Liver (tissue), 9 donors: ENCODE data around the gene TADA2A. TPM values are rescaled to one million over a fixed set of nuclear protein-coding genes. Genes with fewer than 3 reads are reported as not detected.

Experiments used
- DNase-seq: peaks from one replicate; pipeline ENCODE4 v3.0.0-alpha.2; 2017; ENCODE audit warnings: low spot score
- H3K27ac ChIP-seq, 2 donors: one replicate each; pipeline ENCODE4 v1.7.0; 2013; ENCODE audit warnings: inconsistent platforms in 2 of 2, low read length in 2 of 2, control low read depth in 1 of 2, low read depth in 1 of 2, mild to moderate bottlenecking in 1 of 2
- H3K27me3 ChIP-seq, 4 donors: one replicate each; pipeline versions ENCODE4 v1.6.1 to v1.7.0; 2013; ENCODE audit warnings: low read length in 3 of 4, inconsistent platforms in 1 of 4, mild to moderate bottlenecking in 1 of 4, moderate library complexity in 1 of 4; ENCODE audit not compliant: control insufficient read depth in 4 of 4, insufficient read depth in 4 of 4
- H3K36me3 ChIP-seq, 4 donors: one replicate each; pipeline versions ENCODE4 v1.6.1 to v1.7.0; 2013; ENCODE audit warnings: low read length in 3 of 4, mild to moderate bottlenecking in 3 of 4, low read depth in 1 of 4, moderate library complexity in 1 of 4; ENCODE audit not compliant: control insufficient read depth in 4 of 4, insufficient read depth in 3 of 4
- H3K4me1 ChIP-seq, 4 donors: one replicate each; pipeline versions ENCODE4 v1.6.1 to v1.7.0; 2013; ENCODE audit warnings: low read length in 3 of 4, mild to moderate bottlenecking in 3 of 4, moderate library complexity in 1 of 4; ENCODE audit not compliant: control insufficient read depth in 4 of 4, insufficient read depth in 4 of 4
- H3K4me3 ChIP-seq, 3 donors: one replicate each; pipeline versions ENCODE4 v1.6.1 to v1.7.0; 2013; ENCODE audit warnings: low read length in 3 of 3, control low read depth in 1 of 3, low read depth in 1 of 3, mild to moderate bottlenecking in 1 of 3
- H3K9ac ChIP-seq, 2 donors: one replicate each; pipeline ENCODE4 v1.7.0; 2013; ENCODE audit warnings: low read length in 2 of 2, mild to moderate bottlenecking in 2 of 2, moderate library complexity in 2 of 2, control low read depth in 1 of 2, low read depth in 1 of 2
- H3K9me3 ChIP-seq, 4 donors: one replicate each; pipeline versions ENCODE4 v1.6.1 to v1.7.0; 2013; ENCODE audit warnings: low read length in 3 of 4; ENCODE audit not compliant: control insufficient read depth in 4 of 4
- ATF3 ChIP-seq: IDR thresholded peaks from 2 replicates; pipeline ENCODE4 v1.6.1; 2016; ENCODE audit warnings: antibody characterized with exemption
- CTCF ChIP-seq: fragments of 150-350 bp; IDR thresholded peaks from 2 replicates; pipeline ENCODE4 v1.5.1; 2017; ENCODE audit warnings: improper control_type of control experiment, low read depth, low read length; ENCODE audit not compliant: missing input control
- EGR1 ChIP-seq, 2 donors: IDR thresholded peaks; 2 replicates each; pipeline ENCODE4 v1.6.1; 2016 to 2018; ENCODE audit warnings: antibody characterized with exemption in 2 of 2, low read depth in 2 of 2
- FOXA1 ChIP-seq: IDR thresholded peaks from 2 replicates; pipeline ENCODE4 v1.6.1; 2016; ENCODE audit warnings: antibody characterized with exemption
- FOXA2 ChIP-seq: IDR thresholded peaks from 2 replicates; pipeline ENCODE4 v1.6.1; 2016; ENCODE audit warnings: antibody characterized with exemption
- GABPA ChIP-seq, 2 donors: IDR thresholded peaks in 1 of 2; conservative IDR thresholded peaks in 1 of 2; 2 replicates each; pipeline ENCODE4 v1.6.1; 2016; ENCODE audit warnings: antibody characterized with exemption in 2 of 2, mild to moderate bottlenecking in 1 of 2, moderate library complexity in 1 of 2
- HNF4A ChIP-seq, 2 donors: conservative IDR thresholded peaks; 2 replicates each; pipeline ENCODE4 v1.6.1; 2016; ENCODE audit warnings: antibody characterized with exemption in 2 of 2, mild to moderate bottlenecking in 2 of 2
- JUND ChIP-seq, 2 donors: IDR thresholded peaks; 2 replicates each; pipeline ENCODE4 v1.6.1; 2016; ENCODE audit warnings: antibody characterized with exemption in 2 of 2
- MAX ChIP-seq: IDR thresholded peaks from 2 replicates; pipeline ENCODE4 v1.6.1; 2016; ENCODE audit warnings: antibody characterized with exemption
- NR2F2 ChIP-seq: IDR thresholded peaks from 2 replicates; pipeline ENCODE4 v1.6.1; 2016; ENCODE audit warnings: antibody characterized with exemption
- RAD21 ChIP-seq, 2 donors: IDR thresholded peaks; 2 replicates each; pipeline ENCODE4 v1.6.1; 2016; ENCODE audit warnings: antibody characterized with exemption in 2 of 2, mild to moderate bottlenecking in 2 of 2
- SP1 ChIP-seq: IDR thresholded peaks from 2 replicates; pipeline ENCODE4 v1.6.1; 2018; ENCODE audit warnings: antibody characterized with exemption, mild to moderate bottlenecking
- TAF1 ChIP-seq: conservative IDR thresholded peaks from 2 replicates; pipeline ENCODE4 v1.6.1; 2016; ENCODE audit warnings: antibody characterized with exemption, mild to moderate bottlenecking
- ZBTB33 ChIP-seq: IDR thresholded peaks from 2 replicates; pipeline ENCODE4 v1.6.1; 2016; ENCODE audit warnings: antibody characterized with exemption
- WGBS: extraction: QIAGEN DNeasy Blood & Tissue Kit; methylation state at CpG from one replicate; pipeline ENCODE4 v1.1.7; 2013; 5-methylcytosine and 5-hydroxymethylcytosine counted together
- polyA plus RNA-seq, 2 donors: library from polyadenylated mRNA; stranded (reverse) in 1 of 2; unstranded in 1 of 2; fragments of 200-250 nt in 1 of 2; fragments of >200 nt in 1 of 2; fragmentation: Nextera tagmentation in 1 of 2; extraction: Ambion mirVana in 1 of 2; gene quantifications; one replicate each; pipeline versions ENCODE4 v1.2.1 to v1.2.3, GENCODE V29; 2013 to 2015
- total RNA-seq, 2 donors: library from RNA; depleted of rRNA; stranded (reverse); fragments of >200 nt; gene quantifications; one replicate each; pipeline ENCODE4 v1.2.3, GENCODE V29; 2014
- donor health status: healthy.
- donor health status: healthy.
- donor health status: healthy.
- donor health status: healthy.
- donor health status: healthy.

The TADA2A gene
- total and polyA plus RNA-seq, 4 donors = 2.8 to 13.4 (median 8.2) TPM

- Histone ChIP-seq H3K9me3 (no peaks in the 10 kb centered on the region), H3K4me3 (no peak overlapping the region), H3K9ac (no peak overlapping the region), H3K27me3 (no peaks in the 10 kb centered on the region), H3K27ac (no peak overlapping the region), H3K4me1 (no peaks in the 10 kb centered on the region), H3K36me3 (peaks cover 4 to 21% (median 16%) of the 10 kb centered on the region in 4 donors)
- no peak for TF ChIP-seq EGR1 (IDR thresholded peaks at IDR 0.05; ENCODE audit: low read depth in 2 of 2)
- TF ChIP-seq RAD21 (IDR thresholded peaks at IDR 0.05) = no peak
- TF ChIP-seq FOXA1 = no peak
- no peak for TF ChIP-seq ZBTB33
- TF ChIP-seq TAF1 = no peak
- TF ChIP-seq CTCF = no peak
- no peak for TF ChIP-seq SP1
- no peak for TF ChIP-seq MAX
- TF ChIP-seq FOXA2 = no peak
- no peak for TF ChIP-seq NR2F2
- no peak for TF ChIP-seq JUND (IDR thresholded peaks at IDR 0.05)
- no peak for TF ChIP-seq HNF4A (conservative IDR thresholded peaks at IDR 0.05)
- no peak for TF ChIP-seq ATF3
- no peak for TF ChIP-seq GABPA (IDR thresholded peaks at IDR 0.05 in 1 of 2, conservative IDR thresholded peaks at IDR 0.05 in 1 of 2)
- DNase-seq = no peak
- WGBS = 96% methylated on average over 2 of the region's 2 CpGs
Measured at GRCh38 chr17:37432671-37433070, 26.0 kb downstream of the TADA2A start.

GRCh38 chr17:37438141-37438540, 31.5 kb downstream of the TADA2A start:
- TF ChIP-seq ZBTB33 = no peak
- TF ChIP-seq RAD21 (IDR thresholded peaks at IDR 0.05) = peak in 1 of 2 donors; percentile 5
- Histone ChIP-seq H3K4me3 (no peak overlapping the region), H3K27me3 (no peaks in the 10 kb centered on the region), H3K9me3 (no peaks in the 10 kb centered on the region), H3K27ac (no peak overlapping the region), H3K9ac (no peak overlapping the region), H3K36me3 (peaks cover 10 to 37% (median 28%) of the 10 kb centered on the region in 4 donors), H3K4me1 (no peaks in the 10 kb centered on the region)
- DNase-seq = no peak
- WGBS = 83% methylated on average over 4 of the region's 4 CpGs
